Measurements from ENCODE around the gene HPCA.

GRCh38 chr1:32886004-32886827 lies at the start of gene HPCA:
- TF ChIP-seq CTCF (IDR thresholded peaks at IDR 0.05) (peak; percentile 12 to 40 (median 17)), POLR2A (IDR thresholded peaks at IDR 0.05) (no peak)
